Common myeloid progenitor, CD34-positive (primary cell): Measurements from ENCODE around the gene TTC33.

Experiments used
- CTCF ChIA-PET: fragments of 350-600 bp; sonication (Branson Sonifier 250); formaldehyde crosslinking; loops from one replicate; lab custom pipeline; 2021; ENCODE audit warnings: antibody characterized with exemption; lab: Charles Lee
- POLR2A ChIA-PET: fragments of 350-600 bp; sonication (Branson Sonifier 250); formaldehyde crosslinking; loops from one replicate; lab custom pipeline; 2021; ENCODE audit warnings: antibody characterized with exemption; lab: Charles Lee
- DNase-seq, 3 donors: peaks; one replicate each; pipeline versions ENCODE4 v3.0.0 to v3.0.0-alpha.2; 2013
- H3K27ac ChIP-seq, 2 experiments: 1 replicate in 1 of 2; 2 replicates in 1 of 2; pipeline ENCODE4 v1.7.0; 2013; ENCODE audit warnings: inconsistent platforms in 2 of 2, low read length in 2 of 2, mild to moderate bottlenecking in 2 of 2, low read depth in 1 of 2, moderate library complexity in 1 of 2; ENCODE audit not compliant: severe bottlenecking in 2 of 2, insufficient read depth in 1 of 2, poor library complexity in 1 of 2
- H3K27me3 ChIP-seq, 5 experiments: replicated peaks in 2 of 5; 1 replicate in 3 of 5; 2 replicates in 2 of 5; pipeline versions ENCODE4 v1.6.1 to v1.7.0; 2013; ENCODE audit warnings: low read length in 4 of 5, mild to moderate bottlenecking in 2 of 5, moderate library complexity in 2 of 5, inconsistent platforms in 1 of 5; ENCODE audit not compliant: insufficient read depth in 5 of 5, control insufficient read depth in 4 of 5
- H3K36me3 ChIP-seq, 4 experiments: 1 replicate in 2 of 4; 2 replicates in 2 of 4; pipeline versions ENCODE4 v1.6.1 to v1.7.0; 2013; ENCODE audit warnings: low read length in 3 of 4, control low read depth in 1 of 4, mild to moderate bottlenecking in 1 of 4; ENCODE audit not compliant: control insufficient read depth in 4 of 4, insufficient read depth in 4 of 4
- H3K4me1 ChIP-seq, 4 experiments: 1 replicate in 3 of 4; 2 replicates in 1 of 4; pipeline versions ENCODE4 v1.6.1 to v1.7.1; 2013; ENCODE audit warnings: low read length in 3 of 4, mild to moderate bottlenecking in 3 of 4, control low read depth in 1 of 4, inconsistent platforms in 1 of 4, moderate library complexity in 1 of 4; ENCODE audit not compliant: control insufficient read depth in 4 of 4, insufficient read depth in 4 of 4; ENCODE audit errors: control extremely low read depth in 1 of 4
- H3K4me3 ChIP-seq, 7 experiments: 1 replicate in 4 of 7; 2 replicates in 3 of 7; pipeline versions ENCODE4 v1.5.1 to v1.7.0; 2013; ENCODE audit warnings: mild to moderate bottlenecking in 7 of 7, low read length in 6 of 7, moderate library complexity in 6 of 7, inconsistent platforms in 2 of 7, low read depth in 2 of 7, control low read depth in 1 of 7; ENCODE audit not compliant: insufficient read depth in 4 of 7, control insufficient read depth in 1 of 7; ENCODE audit errors: extremely low read depth in 1 of 7
- H3K9me3 ChIP-seq, 5 experiments: 1 replicate in 4 of 5; 2 replicates in 1 of 5; pipeline versions ENCODE4 v1.6.1 to v1.7.1; 2013; ENCODE audit warnings: low read length in 4 of 5, mild to moderate bottlenecking in 2 of 5, inconsistent platforms in 1 of 5, low read depth in 1 of 5, moderate library complexity in 1 of 5; ENCODE audit not compliant: control insufficient read depth in 4 of 5, insufficient read depth in 2 of 5; ENCODE audit errors: control extremely low read depth in 1 of 5
- WGBS: methylation state at CpG from one replicate; pipeline ENCODE4 v1.1.5; 2013; ENCODE audit not compliant: insufficient coverage; 5-methylcytosine and 5-hydroxymethylcytosine counted together

TTC33 gene

DNA sequence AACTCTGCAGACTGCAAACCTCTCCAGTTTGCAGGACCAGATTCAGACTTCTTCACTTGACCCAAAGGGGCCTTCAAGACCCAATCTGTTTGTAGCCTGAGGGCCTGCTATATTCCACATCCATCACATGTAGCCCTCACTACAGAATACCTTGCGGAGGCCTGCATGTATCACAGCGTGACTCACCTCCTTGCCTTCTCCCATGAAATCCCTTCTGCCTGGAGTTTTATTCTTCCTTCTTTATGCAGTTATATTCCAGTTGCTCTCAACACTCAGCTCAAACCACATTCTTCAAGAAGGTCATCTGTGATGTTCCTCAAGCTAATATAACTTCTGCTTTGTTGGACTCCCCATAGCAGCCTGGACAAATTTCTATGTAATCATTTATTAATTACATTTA lies 274.5 kb downstream of the TTC33 start:
- ChIA-PET POLR2A (no interaction called here), CTCF (interaction anchor here (1.2 kb wide), 1 partner anchor 16 kb away, joined by 3 read pairs; no protein-coding TSS in a partner anchor)
- WGBS: 100% methylated on average over 2 of the region's 2 CpGs

GRCh38 chr5:40480392-40480791 lies 275.4 kb downstream of the TTC33 start:
- H3K27me3 ChIP-seq: no peaks in the 10 kb centered on the region
- H3K4me3 ChIP-seq: no peak overlapping the region
- POLR2A ChIA-PET: no interaction called here
- DNase-seq: no peak
- peaks cover 14 to 29% (median 21%) of the 10 kb centered on the region in 4 experiments for H3K4me1 ChIP-seq
- 100% methylated on average over 1 of the region's 2 CpGs for WGBS
- CTCF ChIA-PET: interaction anchor here (1.2 kb wide), 1 partner anchor 16 kb away, joined by 3 read pairs; no protein-coding TSS in a partner anchor
- H3K9me3 ChIP-seq: no peaks in the 10 kb centered on the region
- H3K36me3 ChIP-seq: no peaks in the 10 kb centered on the region
- H3K27ac ChIP-seq: no peak overlapping the region

More for the DNA sequence above, 274.5 kb downstream of the TTC33 start:
- Histone ChIP-seq H3K27ac (no peak overlapping the region), H3K4me1 (peaks cover 19 to 37% (median 28%) of the 10 kb centered on the region in 4 experiments), H3K4me3 (no peak overlapping the region), H3K36me3 (no peaks in the 10 kb centered on the region), H3K9me3 (no peaks in the 10 kb centered on the region), H3K27me3 (no peaks in the 10 kb centered on the region)
- no peak for DNase-seq

GRCh38 chr5:40479939-40480338 lies 275.8 kb downstream of the TTC33 start:
- ChIA-PET CTCF (interaction anchor here (1.2 kb wide), 1 partner anchor 15 kb away, joined by 3 read pairs; no protein-coding TSS in a partner anchor), POLR2A (no interaction called here)
- no peak for DNase-seq
- no peaks in the 10 kb centered on the region for H3K36me3 ChIP-seq
- H3K27ac ChIP-seq: no peak overlapping the region
- no peaks in the 10 kb centered on the region for H3K9me3 ChIP-seq
- 100% methylated on average over 1 of the region's 3 CpGs for WGBS
- no peak overlapping the region for H3K4me3 ChIP-seq
- no peaks in the 10 kb centered on the region for H3K27me3 ChIP-seq
- peaks cover 12 to 24% (median 18%) of the 10 kb centered on the region in 4 experiments for H3K4me1 ChIP-seq

GRCh38 chr5:40478766-40479165 lies 277.0 kb downstream of the TTC33 start:
- Histone ChIP-seq H3K9me3 (peaks cover 0 to 3% (median 0%) of the 10 kb centered on the region in 5 experiments), H3K36me3 (no peaks in the 10 kb centered on the region), H3K27me3 (no peaks in the 10 kb centered on the region), H3K4me1 (peaks cover 5 to 12% (median 8%) of the 10 kb centered on the region in 4 experiments), H3K27ac (no peak overlapping the region), H3K4me3 (no peak overlapping the region)
- DNase-seq: no peak
- no CpG with 5 or more reads among the region's 2 CpGs for WGBS
- ChIA-PET CTCF (interaction anchor here (0.6 kb wide), 1 partner anchor 14 kb away, joined by 3 read pairs; no protein-coding TSS in a partner anchor), POLR2A (no interaction called here)

GRCh38 chr5:40477856-40478546 lies 277.8 kb downstream of the TTC33 start:
- Histone ChIP-seq H3K27me3 (no peaks in the 10 kb centered on the region), H3K9me3 (peaks cover 0 to 3% (median 0%) of the 10 kb centered on the region in 5 experiments), H3K4me1 (peaks cover 0 to 5% (median 1%) of the 10 kb centered on the region in 4 experiments), H3K36me3 (no peaks in the 10 kb centered on the region), H3K4me3 (no peak overlapping the region), H3K27ac (no peak overlapping the region)
- CTCF ChIA-PET: interaction anchor here (0.6 kb wide), 1 partner anchor 13 kb away, joined by 3 read pairs; no protein-coding TSS in a partner anchor
- POLR2A ChIA-PET: no interaction called here
- DNase-seq: no peak
- WGBS: 97% methylated on average over 7 of the region's 8 CpGs

DNA sequence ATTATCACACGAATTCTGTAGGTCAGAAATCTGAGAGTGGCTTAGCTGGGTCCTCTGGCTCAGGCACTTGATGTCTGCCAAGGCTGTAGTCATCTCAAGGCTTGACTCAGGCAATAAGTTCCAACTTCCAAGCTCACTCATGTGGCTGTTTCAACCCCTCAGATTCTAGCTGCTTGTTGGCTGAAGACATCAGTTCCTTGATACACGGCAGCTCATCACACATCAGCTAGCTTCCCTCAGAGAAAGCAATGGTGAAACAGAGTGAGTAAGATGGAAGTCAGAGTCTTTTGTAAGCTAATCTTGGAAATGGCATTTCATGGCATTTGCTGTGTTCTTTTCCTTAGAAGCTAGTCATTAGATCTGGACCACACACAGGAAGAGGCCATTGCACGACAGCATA lies 280.2 kb downstream of the TTC33 start:
- DNase-seq: no peak
- Histone ChIP-seq H3K27ac (no peak overlapping the region), H3K9me3 (peaks cover 0 to 3% (median 0%) of the 10 kb centered on the region in 5 experiments), H3K36me3 (no peaks in the 10 kb centered on the region), H3K4me1 (no peaks in the 10 kb centered on the region), H3K27me3 (no peaks in the 10 kb centered on the region), H3K4me3 (no peak overlapping the region)
- ChIA-PET POLR2A (no interaction called here), CTCF (interaction anchor here (1.8 kb wide), 2 partner anchors 11 to 33 kb away, joined by 3 to 9 read pairs; no protein-coding TSS in a partner anchor)
- WGBS: 100% methylated on average over 1 of the region's 3 CpGs

DNA sequence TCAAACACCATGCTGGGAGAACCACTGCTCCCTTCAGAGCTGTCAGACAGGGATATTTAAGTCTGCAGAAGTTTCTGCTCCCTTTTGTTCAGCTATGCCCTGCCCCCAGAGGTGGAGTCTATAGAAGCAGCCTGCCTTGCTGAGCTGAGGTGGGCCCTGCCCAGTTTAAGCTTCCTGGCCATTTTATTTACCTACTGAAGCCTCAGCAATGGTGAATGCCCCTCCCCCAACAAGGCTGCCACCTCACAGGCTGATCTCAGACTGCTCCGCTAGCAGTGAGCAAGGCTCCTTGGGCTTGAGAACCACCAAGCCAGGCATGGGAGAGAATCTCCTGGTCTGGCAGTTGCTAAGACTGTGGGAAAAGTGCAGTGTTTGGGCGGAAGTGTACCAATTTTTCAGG lies 281.5 kb downstream of the TTC33 start:
- Histone ChIP-seq H3K36me3 (no peaks in the 10 kb centered on the region), H3K4me3 (no peak overlapping the region), H3K27ac (no peak overlapping the region), H3K9me3 (peaks cover 0 to 3% (median 0%) of the 10 kb centered on the region in 5 experiments), H3K4me1 (no peaks in the 10 kb centered on the region), H3K27me3 (no peaks in the 10 kb centered on the region)
- DNase-seq: no peak
- WGBS: 100% methylated on average over 1 of the region's 2 CpGs
- POLR2A ChIA-PET: no interaction called here
- CTCF ChIA-PET: interaction anchor here (0.8 to 1.8 kb wide), 3 partner anchors 14 to 95 kb away, joined by 3 read pairs; no protein-coding TSS in a partner anchor
